Lower leg skin (tissue), 4 donors: ENCODE data around the gene MAP3K15. TPM values are rescaled to one million over a fixed set of nuclear protein-coding genes. Genes with fewer than 3 reads are reported as not detected.
"Not testable (repeated sequence)": the region's sequence is repeated elsewhere in the genome, so short reads cannot be mapped to it uniquely, and the experiment has no call there.

Experiments used
- DNase-seq, 2 donors: peaks; one replicate each; pipeline ENCODE4 v3.0.0-alpha.2; 2019; ENCODE audit warnings: low spot score in 2 of 2
- H3K4me3 ChIP-seq: fragments of 200-600 bp; sonication (generic); 2 replicates; pipeline ENCODE4 v1.5.1; 2017; ENCODE audit warnings: mild to moderate bottlenecking, low read depth; ENCODE audit not compliant: poor library complexity, severe bottlenecking
- POLR2A ChIP-seq, 2 donors: fragments of 450-650 bp; IDR thresholded peaks; one replicate each; pipeline ENCODE4 v1.6.1; 2016 to 2017; ENCODE audit warnings: antibody characterized with exemption in 2 of 2, mild to moderate bottlenecking in 1 of 2, moderate library complexity in 1 of 2
- WGBS, 2 donors: methylation state at CpG; one replicate each; pipeline ENCODE4 v1.1.5; 2018; 5-methylcytosine and 5-hydroxymethylcytosine counted together
- intact Hi-C: fragments of 100-400 bp; cut with DNase I; formaldehyde crosslinking; loops from one replicate; pipeline ENCODE4 v1.15.0; 2023; ENCODE audit warnings: low total_unique reads
- total RNA-seq, 4 donors: library from RNA; depleted of rRNA; stranded (reverse); fragments of >200 nt; gene quantifications; one replicate each; pipeline ENCODE4 v1.1.0, GENCODE V29; 2016
- TF ChIP-seq, protein P1 (sequence below), 3 donors: fragments of 450-650 bp; IDR thresholded peaks; one replicate each; pipeline ENCODE4 v1.5.1; 2016; ENCODE audit warnings: antibody characterized with exemption in 3 of 3, mild to moderate bottlenecking in 3 of 3, moderate library complexity in 2 of 3

The MAP3K15 gene
- total RNA-seq, 4 donors from 2014 or later, result 0.11 to 0.15 TPM; not detected in 2

DNA sequence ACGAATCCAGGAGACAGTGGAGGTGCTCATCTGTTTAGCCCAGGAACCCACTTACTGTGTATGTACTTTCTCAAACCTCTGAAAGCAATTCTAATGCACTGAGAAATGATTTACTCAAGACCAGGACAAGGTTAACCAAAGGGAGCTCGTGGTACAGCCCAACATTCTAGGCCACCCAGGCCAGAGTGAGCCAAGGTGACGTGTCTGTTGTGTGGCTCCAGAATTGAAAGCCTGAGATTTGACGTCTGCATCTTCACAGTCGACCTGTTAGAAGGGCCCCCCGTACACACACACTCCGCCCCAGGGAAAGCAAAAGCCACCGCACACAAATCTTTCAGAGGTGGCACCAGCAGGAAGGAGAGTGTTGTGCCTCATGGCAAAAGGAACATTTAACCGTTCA lies 2.3 kb downstream of the MAP3K15 start:
- H3K4me3 ChIP-seq, result no peak overlapping the region
- intact Hi-C loops, result no loop called here
- WGBS, 2 donors, result 27 to 46% methylated on average over 9 of the region's 9 CpGs
- DNase-seq, result peak in 1 of 2 donors; percentile 21
- TF ChIP-seq, protein P1, sequence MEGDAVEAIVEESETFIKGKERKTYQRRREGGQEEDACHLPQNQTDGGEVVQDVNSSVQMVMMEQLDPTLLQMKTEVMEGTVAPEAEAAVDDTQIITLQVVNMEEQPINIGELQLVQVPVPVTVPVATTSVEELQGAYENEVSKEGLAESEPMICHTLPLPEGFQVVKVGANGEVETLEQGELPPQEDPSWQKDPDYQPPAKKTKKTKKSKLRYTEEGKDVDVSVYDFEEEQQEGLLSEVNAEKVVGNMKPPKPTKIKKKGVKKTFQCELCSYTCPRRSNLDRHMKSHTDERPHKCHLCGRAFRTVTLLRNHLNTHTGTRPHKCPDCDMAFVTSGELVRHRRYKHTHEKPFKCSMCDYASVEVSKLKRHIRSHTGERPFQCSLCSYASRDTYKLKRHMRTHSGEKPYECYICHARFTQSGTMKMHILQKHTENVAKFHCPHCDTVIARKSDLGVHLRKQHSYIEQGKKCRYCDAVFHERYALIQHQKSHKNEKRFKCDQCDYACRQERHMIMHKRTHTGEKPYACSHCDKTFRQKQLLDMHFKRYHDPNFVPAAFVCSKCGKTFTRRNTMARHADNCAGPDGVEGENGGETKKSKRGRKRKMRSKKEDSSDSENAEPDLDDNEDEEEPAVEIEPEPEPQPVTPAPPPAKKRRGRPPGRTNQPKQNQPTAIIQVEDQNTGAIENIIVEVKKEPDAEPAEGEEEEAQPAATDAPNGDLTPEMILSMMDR (IDR thresholded peaks at IDR 0.05), result no peak
- TF ChIP-seq POLR2A (IDR thresholded peaks at IDR 0.05), result no peak

DNA sequence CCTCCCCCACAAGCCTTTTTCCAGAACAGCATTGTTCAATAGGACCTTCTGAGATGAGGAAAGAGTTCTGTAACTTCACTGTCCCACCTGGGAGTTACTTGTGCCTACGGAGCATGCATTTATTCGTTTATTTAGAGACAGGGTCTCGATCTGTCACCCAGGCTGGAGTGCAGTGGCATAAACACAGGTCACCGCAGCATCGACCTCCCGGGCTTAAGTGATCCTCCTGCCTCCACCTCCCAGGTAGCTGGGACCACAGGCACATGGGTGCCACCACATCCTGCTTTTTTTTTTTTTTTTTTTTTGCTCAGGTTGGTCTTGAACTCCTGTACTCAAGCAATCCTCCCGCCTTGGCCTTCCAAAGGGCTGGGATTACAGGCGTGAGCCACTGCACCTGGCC lies 2.9 kb downstream of the MAP3K15 start:
- DNase-seq, result peak in 1 of 2 donors; percentile 54

DNA sequence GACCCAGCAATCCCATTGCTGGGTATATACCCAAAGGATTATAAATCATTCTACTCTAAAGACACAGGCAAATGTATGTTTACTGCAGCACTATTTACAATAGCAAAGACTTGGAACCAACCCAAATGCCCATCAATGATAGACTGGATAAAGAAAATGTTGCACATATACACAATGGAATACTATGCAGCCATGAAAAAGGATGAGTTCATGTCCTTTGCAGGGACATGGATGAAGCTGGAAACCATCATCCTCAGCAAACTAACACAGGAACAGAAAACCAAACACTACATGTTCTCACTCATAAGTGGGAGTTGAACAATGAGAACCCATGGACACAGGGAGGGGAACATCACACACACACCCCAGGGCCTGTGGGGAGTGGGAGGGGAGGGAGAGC lies 3.5 kb downstream of the MAP3K15 start:
- DNase-seq, intact Hi-C loops, H3K4me3 ChIP-seq: not testable (repeated sequence)

More for the DNA sequence above, 2.9 kb downstream of the MAP3K15 start:
- no peak overlapping the region for H3K4me3 ChIP-seq
- TF ChIP-seq, protein P1 (IDR thresholded peaks at IDR 0.05), result no peak
- no peak for TF ChIP-seq POLR2A (IDR thresholded peaks at IDR 0.05)
- intact Hi-C loops, result no loop called here
- 90 to 97% methylated on average over 8 of the region's 8 CpGs for WGBS, 2 donors

DNA sequence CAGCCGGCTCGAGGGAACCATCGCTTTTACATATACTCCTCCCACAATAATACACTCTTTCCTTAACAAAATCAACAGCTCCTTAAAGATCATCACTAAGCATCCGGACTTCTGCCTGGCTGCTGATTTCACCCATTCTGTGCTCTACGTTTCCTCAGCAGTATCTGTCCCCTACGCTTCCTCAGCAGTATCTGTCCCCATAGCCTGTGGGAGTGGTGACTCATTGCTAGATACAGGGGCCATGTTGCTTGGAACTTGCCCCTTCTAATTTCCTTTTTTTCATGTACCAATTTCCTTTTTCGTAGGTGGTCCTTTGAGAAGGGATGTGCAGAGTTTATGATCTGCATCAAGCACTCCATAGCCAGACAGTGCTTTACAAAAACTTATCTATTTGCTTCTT lies 18.6 kb downstream of the MAP3K15 start:
- WGBS, 2 donors, result 76 to 77% methylated on average over 7 of the region's 7 CpGs
- no peak for DNase-seq
- TF ChIP-seq, protein P1 (IDR thresholded peaks at IDR 0.05), result no peak
- TF ChIP-seq POLR2A (IDR thresholded peaks at IDR 0.05), result no peak
- intact Hi-C loops, result no loop called here
- H3K4me3 ChIP-seq, result no peak overlapping the region

DNA sequence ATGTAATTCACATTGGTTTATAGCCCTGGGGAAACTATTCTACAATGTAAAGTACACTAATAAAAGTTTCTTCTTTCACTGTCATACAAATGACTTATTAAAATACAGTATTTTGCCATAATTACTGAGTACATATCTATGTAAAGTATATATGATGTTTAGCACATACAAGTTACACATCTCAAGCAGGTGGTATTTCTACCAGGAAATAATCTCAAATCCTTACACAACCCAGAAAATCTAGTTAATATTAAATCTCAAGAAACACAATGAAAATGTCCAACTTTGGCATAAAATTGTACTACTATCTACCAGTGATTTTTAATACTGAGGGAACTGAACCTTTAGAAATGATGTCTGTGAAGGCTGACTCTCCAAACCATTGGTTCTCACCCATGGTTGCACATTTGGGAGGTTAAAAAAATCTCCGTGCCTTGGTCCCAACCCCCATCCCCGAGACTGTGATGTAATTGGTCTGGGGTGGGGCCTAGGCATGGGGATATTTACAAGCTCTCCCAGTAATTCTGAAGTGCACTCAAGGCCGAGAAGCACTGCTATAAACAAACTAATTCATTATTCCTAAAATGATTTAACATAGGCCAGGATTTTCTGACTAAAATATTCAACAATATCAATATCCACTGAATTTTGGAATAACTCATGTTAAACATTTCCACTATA lies 27.6 kb downstream of the MAP3K15 start:
- TF ChIP-seq, protein P1 (IDR thresholded peaks at IDR 0.05), result no peak
- no peak for TF ChIP-seq POLR2A (IDR thresholded peaks at IDR 0.05)
- no peak overlapping the region for H3K4me3 ChIP-seq
- 62 to 63% methylated on average over 3 of the region's 3 CpGs for WGBS, 2 donors
- intact Hi-C loops, result no loop called here
- DNase-seq, result no peak

DNA sequence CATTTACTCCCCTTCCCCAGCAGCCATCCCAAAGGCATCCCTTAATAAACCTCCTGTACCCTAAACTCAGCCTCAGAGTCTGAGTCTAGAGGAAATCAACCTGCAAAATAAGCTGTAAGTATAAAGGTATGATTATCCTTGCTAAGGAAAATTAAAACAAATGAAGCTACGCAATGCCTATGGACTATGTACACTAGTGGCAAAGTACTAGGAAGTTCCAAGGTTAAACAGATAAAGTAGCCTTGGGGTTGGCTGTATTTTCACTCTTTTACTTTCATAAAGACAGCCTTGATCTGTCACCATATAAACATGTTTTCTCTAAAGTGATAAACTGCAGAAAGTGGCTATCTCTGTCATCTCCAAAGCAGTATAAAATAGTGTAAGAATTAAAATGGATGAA lies 35.9 kb downstream of the MAP3K15 start:
- DNase-seq, result no peak
- intact Hi-C loops, result no loop called here
- TF ChIP-seq, protein P1 (IDR thresholded peaks at IDR 0.05), result no peak
- TF ChIP-seq POLR2A (IDR thresholded peaks at IDR 0.05), result no peak
- WGBS, 2 donors, result 93 to 95% methylated on average over 1 of the region's 1 CpG
- no peak overlapping the region for H3K4me3 ChIP-seq

DNA sequence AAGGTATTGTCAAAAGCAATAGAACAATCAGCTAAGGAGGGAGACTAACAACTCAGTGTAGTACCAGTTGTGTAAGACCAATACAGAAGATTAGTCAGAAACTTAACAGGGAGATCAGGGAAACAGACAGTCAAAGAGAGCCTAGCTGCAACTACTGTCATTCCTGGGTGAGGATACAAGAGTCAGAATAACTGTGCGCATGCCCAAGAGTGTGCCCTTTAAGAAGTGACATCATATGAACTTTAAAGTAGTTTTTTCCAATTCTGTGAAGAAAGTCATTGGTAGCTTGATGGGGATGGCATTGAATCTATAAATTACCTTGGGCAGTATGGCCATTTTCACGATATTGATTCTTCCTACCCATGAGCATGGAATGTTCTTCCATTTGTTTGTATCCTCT lies 46.9 kb downstream of the MAP3K15 start:
- intact Hi-C loops, H3K4me3 ChIP-seq, DNase-seq: not testable (repeated sequence)
- 94% methylated on average over 2 of the region's 2 CpGs for WGBS, 2 donors
